Measurements from ENCODE around the gene NPPC.
"Not testable (repeated sequence)": the region's sequence is repeated elsewhere in the genome, so short reads cannot be mapped to it uniquely, and the experiment has no call there.

Gene NPPC

GRCh38 chr2:231926180-231926741 is at the start of gene NPPC:
Gene NPPC (minus strand): TSS chr2:231926396. CDS start chr2:231926249, 147 bp downstream.
- DNase-seq = no peak

- no peak for DNase-seq
Observed at GRCh38 chr2:231975001-231975400, 48.8 kb upstream of the NPPC start.

- DNase-seq = no peak
Observed at GRCh38 chr2:231970461-231970860, 44.3 kb upstream of the NPPC start.

- DNase-seq = no peak
Observed at GRCh38 chr2:231968820-231969219, 42.6 kb upstream of the NPPC start.

- DNase-seq = no peak
Observed at GRCh38 chr2:231966886-231967285, 40.7 kb upstream of the NPPC start.

- peak; percentile 50 for DNase-seq
Observed at GRCh38 chr2:231965102-231965501, 38.9 kb upstream of the NPPC start.

GRCh38 chr2:231961349-231962166 is 35.4 kb upstream of the NPPC start, which contains the start of gene DIS3L2:
Gene DIS3L2 (plus strand): TSS chr2:231961713. CDS start chr2:232014928, 53,215 bp downstream.
- no peak for DNase-seq

- no peak for DNase-seq
Observed at GRCh38 chr2:231960810-231961348, 34.7 kb upstream of the NPPC start.

- DNase-seq = no peak
Observed at GRCh38 chr2:231957913-231958763, 31.9 kb upstream of the NPPC start.

- DNase-seq = no peak
Observed at GRCh38 chr2:231955758-231956472, 29.7 kb upstream of the NPPC start.

GRCh38 chr2:231951452-231952035 is 25.3 kb upstream of the NPPC start:
- DNase-seq = no peak

GRCh38 chr2:231947694-231948093 is 21.5 kb upstream of the NPPC start:
- DNase-seq = no peak

- not testable (repeated sequence) for DNase-seq
Observed at GRCh38 chr2:231947112-231947511, 20.9 kb upstream of the NPPC start.

GRCh38 chr2:231946241-231946814 is 20.1 kb upstream of the NPPC start:
- DNase-seq = no peak

- no peak for DNase-seq
Observed at GRCh38 chr2:231942180-231942579, 16.0 kb upstream of the NPPC start.

- DNase-seq = no peak
Observed at GRCh38 chr2:231941673-231942072, 15.5 kb upstream of the NPPC start.

- no peak for DNase-seq
Observed at GRCh38 chr2:231940795-231941194, 14.6 kb upstream of the NPPC start.

- DNase-seq = no peak
Observed at GRCh38 chr2:231939022-231939421, 12.8 kb upstream of the NPPC start.

GRCh38 chr2:231937057-231937456 is 10.9 kb upstream of the NPPC start:
- no peak for DNase-seq

- DNase-seq = no peak
Observed at GRCh38 chr2:231936491-231936890, 10.3 kb upstream of the NPPC start.

GRCh38 chr2:231935815-231936214 is 9.6 kb upstream of the NPPC start:
- no peak for DNase-seq

- DNase-seq = no peak
Observed at GRCh38 chr2:231935207-231935524, 9.0 kb upstream of the NPPC start.
